ENCODE data around the gene ANKRD40.

DNA sequence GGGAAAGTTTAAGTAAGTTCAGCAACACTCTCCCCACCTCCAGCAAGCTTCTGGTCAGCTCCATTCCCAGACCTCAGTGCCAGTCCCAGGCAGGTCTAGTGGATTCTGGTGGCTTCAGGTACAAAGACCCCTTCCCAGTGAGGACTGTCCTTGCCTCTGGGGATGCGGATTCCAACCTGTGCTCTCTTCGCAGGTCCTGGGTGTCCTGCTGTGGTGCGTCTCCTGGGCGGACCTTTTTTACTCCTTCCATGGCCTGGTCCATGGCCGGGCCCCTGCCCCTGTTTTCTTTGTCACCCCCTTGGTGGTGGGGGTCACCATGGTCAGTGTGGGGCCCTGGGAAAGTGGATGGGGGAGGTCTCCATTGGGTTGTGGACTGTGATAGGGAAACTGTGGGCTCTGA, 51.2 kb downstream of the ANKRD40 start:
- TF ChIP-seq, protein P1, sequence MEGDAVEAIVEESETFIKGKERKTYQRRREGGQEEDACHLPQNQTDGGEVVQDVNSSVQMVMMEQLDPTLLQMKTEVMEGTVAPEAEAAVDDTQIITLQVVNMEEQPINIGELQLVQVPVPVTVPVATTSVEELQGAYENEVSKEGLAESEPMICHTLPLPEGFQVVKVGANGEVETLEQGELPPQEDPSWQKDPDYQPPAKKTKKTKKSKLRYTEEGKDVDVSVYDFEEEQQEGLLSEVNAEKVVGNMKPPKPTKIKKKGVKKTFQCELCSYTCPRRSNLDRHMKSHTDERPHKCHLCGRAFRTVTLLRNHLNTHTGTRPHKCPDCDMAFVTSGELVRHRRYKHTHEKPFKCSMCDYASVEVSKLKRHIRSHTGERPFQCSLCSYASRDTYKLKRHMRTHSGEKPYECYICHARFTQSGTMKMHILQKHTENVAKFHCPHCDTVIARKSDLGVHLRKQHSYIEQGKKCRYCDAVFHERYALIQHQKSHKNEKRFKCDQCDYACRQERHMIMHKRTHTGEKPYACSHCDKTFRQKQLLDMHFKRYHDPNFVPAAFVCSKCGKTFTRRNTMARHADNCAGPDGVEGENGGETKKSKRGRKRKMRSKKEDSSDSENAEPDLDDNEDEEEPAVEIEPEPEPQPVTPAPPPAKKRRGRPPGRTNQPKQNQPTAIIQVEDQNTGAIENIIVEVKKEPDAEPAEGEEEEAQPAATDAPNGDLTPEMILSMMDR (IDR thresholded peaks at IDR 0.05): no peak
- no peak for TF ChIP-seq POLR2A (IDR thresholded peaks at IDR 0.05)
